T-helper 2 cell treated with Interferon-gamma antibody and Interleukin-4, amounts not matched to agents 5 μg/mL and 100 μg/mL, for 36 hours (primary cell): ENCODE measurements around the gene KNSTRN.
A peak's percentile ranks its signal among the peaks of the same experiment; 100 is the strongest.

ENCODE experiments used
- DNase-seq: peaks from one replicate; pipeline ENCODE4 v3.0.0; 2021; ENCODE audit warnings: low spot score
- H3K27ac Mint-ChIP-seq: one replicate; pipeline ENCODE4 v1.8.0; 2021; ENCODE audit warnings: mild to moderate bottlenecking, mixed read lengths
- H3K27me3 Mint-ChIP-seq: one replicate; pipeline ENCODE4 v1.8.0; 2021; ENCODE audit warnings: low read depth, mixed read lengths
- H3K36me3 Mint-ChIP-seq: one replicate; pipeline ENCODE4 v1.8.0; 2021; ENCODE audit warnings: low read depth, mixed read lengths
- H3K4me1 Mint-ChIP-seq: one replicate; pipeline ENCODE4 v1.8.0; 2021; ENCODE audit warnings: low read depth, mixed read lengths
- H3K4me3 Mint-ChIP-seq: one replicate; pipeline ENCODE4 v1.8.0; 2022; ENCODE audit warnings: mild to moderate bottlenecking, moderate library complexity, mixed read lengths
- H3K9me3 Mint-ChIP-seq: one replicate; pipeline ENCODE4 v1.8.0; 2021; ENCODE audit warnings: mixed read lengths

KNSTRN gene

GRCh38 chr15:40367371-40367685 is 15.2 kb upstream of the KNSTRN start:
- Mint-ChIP-seq H3K4me3 (peak overlapping the region; percentile 76), H3K36me3 (no peaks in the 10 kb centered on the region), H3K27ac (peak overlapping the region; percentile 53), H3K4me1 (peaks cover 5% of the 10 kb centered on the region), H3K9me3 (no peaks in the 10 kb centered on the region), H3K27me3 (peaks cover 15% of the 10 kb centered on the region)
- no peak for DNase-seq

GRCh38 chr15:40367686-40368611 is 14.6 kb upstream of the KNSTRN start:
- Mint-ChIP-seq H3K9me3 (no peaks in the 10 kb centered on the region), H3K27ac (peak overlapping the region; percentile 53), H3K4me1 (peaks cover 5% of the 10 kb centered on the region), H3K4me3 (peak overlapping the region; percentile 76), H3K36me3 (no peaks in the 10 kb centered on the region), H3K27me3 (peaks cover 15% of the 10 kb centered on the region)
- peak; percentile 91 for DNase-seq

- no peak for DNase-seq
- Mint-ChIP-seq H3K27ac (no peak overlapping the region), H3K4me1 (peaks cover 5% of the 10 kb centered on the region), H3K27me3 (peaks cover 15% of the 10 kb centered on the region), H3K9me3 (no peaks in the 10 kb centered on the region), H3K4me3 (peak overlapping the region; percentile 59), H3K36me3 (no peaks in the 10 kb centered on the region)
Measured at GRCh38 chr15:40368719-40369473, 13.6 kb upstream of the KNSTRN start.

GRCh38 chr15:40369474-40369869 is 13.0 kb upstream of the KNSTRN start:
- DNase-seq = no peak
- Mint-ChIP-seq H3K9me3 (no peaks in the 10 kb centered on the region), H3K27ac (no peak overlapping the region), H3K4me3 (no peak overlapping the region), H3K27me3 (peaks cover 15% of the 10 kb centered on the region), H3K36me3 (no peaks in the 10 kb centered on the region), H3K4me1 (peaks cover 5% of the 10 kb centered on the region)

- Mint-ChIP-seq H3K9me3 (no peaks in the 10 kb centered on the region), H3K36me3 (no peaks in the 10 kb centered on the region), H3K4me3 (no peak overlapping the region), H3K4me1 (peaks cover 5% of the 10 kb centered on the region), H3K27ac (no peak overlapping the region), H3K27me3 (peaks cover 15% of the 10 kb centered on the region)
- DNase-seq = no peak
Measured at GRCh38 chr15:40369971-40370370, 12.6 kb upstream of the KNSTRN start.

- Mint-ChIP-seq H3K9me3 (no peaks in the 10 kb centered on the region), H3K27me3 (peaks cover 19% of the 10 kb centered on the region), H3K4me1 (no peaks in the 10 kb centered on the region), H3K36me3 (no peaks in the 10 kb centered on the region), H3K4me3 (no peak overlapping the region), H3K27ac (no peak overlapping the region)
- DNase-seq = no peak
Measured at GRCh38 chr15:40372981-40373380, 9.5 kb upstream of the KNSTRN start.

- Mint-ChIP-seq H3K9me3 (no peaks in the 10 kb centered on the region), H3K4me3 (no peak overlapping the region), H3K36me3 (no peaks in the 10 kb centered on the region), H3K4me1 (peaks cover 6% of the 10 kb centered on the region), H3K27me3 (peaks cover 9% of the 10 kb centered on the region), H3K27ac (peak overlapping the region; percentile 28)
- no peak for DNase-seq
Measured at GRCh38 chr15:40377606-40378005, 4.9 kb upstream of the KNSTRN start.

- H3K36me3 Mint-ChIP-seq = peaks cover 9% of the 10 kb centered on the region
- peaks cover 9% of the 10 kb centered on the region for H3K27me3 Mint-ChIP-seq
- no peaks in the 10 kb centered on the region for H3K9me3 Mint-ChIP-seq
- H3K4me3 Mint-ChIP-seq = no peak overlapping the region
- no peak for DNase-seq
- H3K4me1 Mint-ChIP-seq = peaks cover 16% of the 10 kb centered on the region
- H3K27ac Mint-ChIP-seq = no peak overlapping the region
Measured at GRCh38 chr15:40379374-40379773, 3.1 kb upstream of the KNSTRN start.

- H3K36me3 Mint-ChIP-seq = peaks cover 14% of the 10 kb centered on the region
- H3K4me3 Mint-ChIP-seq = no peak overlapping the region
- peaks cover 9% of the 10 kb centered on the region for H3K27me3 Mint-ChIP-seq
- H3K27ac Mint-ChIP-seq = no peak overlapping the region
- DNase-seq = no peak
- H3K9me3 Mint-ChIP-seq = no peaks in the 10 kb centered on the region
- H3K4me1 Mint-ChIP-seq = peaks cover 21% of the 10 kb centered on the region
Measured at GRCh38 chr15:40379853-40380252, 2.7 kb upstream of the KNSTRN start.

GRCh38 chr15:40380636-40381035 is 1.9 kb upstream of the KNSTRN start:
- Mint-ChIP-seq H3K27me3 (peaks cover 9% of the 10 kb centered on the region), H3K4me3 (no peak overlapping the region), H3K27ac (no peak overlapping the region)

GRCh38 chr15:40381818-40382529 is 547 bp upstream of the KNSTRN start:
- H3K4me3 Mint-ChIP-seq = no peak overlapping the region
- peaks cover 9% of the 10 kb centered on the region for H3K27me3 Mint-ChIP-seq
- H3K4me1 Mint-ChIP-seq = peaks cover 28% of the 10 kb centered on the region
- DNase-seq = no peak
- no peak overlapping the region for H3K27ac Mint-ChIP-seq
- H3K36me3 Mint-ChIP-seq = peaks cover 28% of the 10 kb centered on the region
- no peaks in the 10 kb centered on the region for H3K9me3 Mint-ChIP-seq

More at GRCh38 chr15:40380636-40381035, 1.9 kb upstream of the KNSTRN start:
- peaks cover 19% of the 10 kb centered on the region for H3K36me3 Mint-ChIP-seq
- no peak for DNase-seq
- H3K4me1 Mint-ChIP-seq = peaks cover 28% of the 10 kb centered on the region
- H3K9me3 Mint-ChIP-seq = no peaks in the 10 kb centered on the region

GRCh38 chr15:40386480-40386879 is 4.0 kb downstream of the KNSTRN start:
- H3K4me3 Mint-ChIP-seq = no peak overlapping the region
- no peak for DNase-seq
- peaks cover 24% of the 10 kb centered on the region for H3K4me1 Mint-ChIP-seq
- H3K27ac Mint-ChIP-seq = no peak overlapping the region
- H3K9me3 Mint-ChIP-seq = no peaks in the 10 kb centered on the region
- H3K36me3 Mint-ChIP-seq = peaks cover 64% of the 10 kb centered on the region
- no peaks in the 10 kb centered on the region for H3K27me3 Mint-ChIP-seq

GRCh38 chr15:40388941-40389823 is 6.7 kb downstream of the KNSTRN start:
- H3K4me1 Mint-ChIP-seq = peaks cover 13% of the 10 kb centered on the region
- H3K27me3 Mint-ChIP-seq = no peaks in the 10 kb centered on the region
- no peak overlapping the region for H3K27ac Mint-ChIP-seq
- peaks cover 77% of the 10 kb centered on the region for H3K36me3 Mint-ChIP-seq
- no peak overlapping the region for H3K4me3 Mint-ChIP-seq
- H3K9me3 Mint-ChIP-seq = no peaks in the 10 kb centered on the region
- no peak for DNase-seq
